Gastrocnemius medialis (tissue), 4 donors: ENCODE results near the gene TTR.

ENCODE experiments used
- CTCF ChIP-seq, 5 experiments: fragments of 450-650 bp in 3 of 5; fragments of 200-600 bp in 2 of 5; sonication (generic) in 2 of 5; IDR thresholded peaks in 4 of 5; conservative IDR thresholded peaks in 1 of 5; 1 replicate in 4 of 5; 2 replicates in 1 of 5; pipeline ENCODE4 v1.5.1; 2016 to 2019; ENCODE audit warnings: antibody characterized with exemption in 5 of 5, mild to moderate bottlenecking in 3 of 5, moderate library complexity in 3 of 5
- POLR2A ChIP-seq, 2 donors: fragments of 450-650 bp; IDR thresholded peaks; one replicate each; pipeline ENCODE4 v1.6.1; 2017; ENCODE audit warnings: antibody characterized with exemption in 2 of 2, mild to moderate bottlenecking in 2 of 2, moderate library complexity in 2 of 2

GRCh38 chr18:31633392-31634330, 42.0 kb downstream of the TTR start:
- TF ChIP-seq POLR2A (IDR thresholded peaks at IDR 0.05) (no peak), CTCF (IDR thresholded peaks at IDR 0.05 in 4 of 5, conservative IDR thresholded peaks at IDR 0.05 in 1 of 5) (no peak)
